ENCODE data around the gene CLEC17A.
"Not testable (repeated sequence)": the region's sequence is repeated elsewhere in the genome, so short reads cannot be mapped to it uniquely, and the experiment has no call there.

Gene CLEC17A

DNA sequence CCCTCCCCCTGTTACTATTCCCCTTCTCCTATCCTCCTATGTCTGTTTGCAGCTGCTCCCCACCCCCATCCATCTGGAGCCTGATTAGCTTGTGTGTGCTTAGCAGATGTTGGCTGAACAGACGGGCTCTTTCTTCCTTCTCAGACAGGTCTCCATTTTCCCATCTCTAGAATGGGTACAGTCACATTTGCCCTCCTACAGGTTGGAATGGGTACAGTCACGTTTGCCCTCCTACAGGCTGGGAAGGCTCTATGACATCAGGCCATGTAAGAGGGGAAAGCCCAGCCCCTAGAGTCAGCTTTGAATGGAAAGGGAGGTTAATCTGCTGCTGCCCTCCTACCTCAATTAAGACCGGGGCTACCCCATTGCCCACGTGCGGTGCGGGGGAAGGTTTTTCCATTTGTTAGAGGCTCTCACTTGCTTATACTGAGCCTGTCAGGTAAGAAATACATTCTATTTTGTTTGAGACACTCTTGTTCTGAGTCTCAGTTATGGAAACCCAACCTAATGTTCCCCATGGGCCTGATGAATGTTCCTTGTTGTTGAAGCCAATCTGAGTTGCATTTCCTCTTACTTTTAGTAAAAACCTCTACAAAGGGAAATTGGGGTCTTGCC lies 2.2 kb upstream of the CLEC17A start:
- DNase-seq (ENCODE audit: low read depth), result no peak

DNA sequence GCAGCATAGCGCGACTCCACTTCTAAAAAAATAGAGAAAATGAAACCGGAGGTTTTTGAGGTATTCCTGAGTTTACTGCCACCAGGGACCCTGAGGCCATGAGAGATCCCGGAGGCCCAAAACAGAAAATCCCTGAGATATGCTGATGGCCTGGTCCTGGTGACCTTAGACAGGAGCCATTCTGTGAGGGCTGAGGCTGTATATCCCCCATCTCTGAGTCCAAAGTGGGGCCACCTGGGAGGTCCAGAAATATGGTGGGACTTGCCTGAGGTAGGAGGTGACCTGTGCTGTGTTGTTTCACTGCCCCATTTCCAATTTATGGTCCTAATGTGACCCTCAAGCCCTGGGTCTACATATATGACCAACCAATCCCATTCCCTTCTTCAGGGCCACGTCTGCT lies 1.5 kb downstream of the CLEC17A start:
- not testable (repeated sequence) for DNase-seq (ENCODE audit: low read depth)

DNA sequence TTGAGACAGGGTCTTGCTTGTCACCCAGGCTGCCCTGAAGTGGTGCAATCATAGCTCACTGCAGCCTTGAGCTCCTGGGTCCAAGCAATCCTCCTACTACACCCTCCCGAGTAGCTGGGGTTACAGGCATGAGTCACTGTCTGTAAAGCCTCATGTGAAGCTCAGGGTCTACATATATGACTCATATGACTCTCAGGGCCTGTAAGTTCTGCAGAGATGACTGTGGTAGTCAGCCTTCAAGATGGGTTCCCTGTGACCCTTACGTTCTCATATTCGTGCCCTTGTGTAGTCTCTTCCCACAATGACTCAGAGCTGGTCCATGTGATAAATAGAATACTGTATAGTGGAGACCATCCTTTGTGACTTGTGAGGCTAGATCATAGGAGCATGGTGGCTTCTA lies 2.3 kb downstream of the CLEC17A start:
- not testable (repeated sequence) for DNase-seq (ENCODE audit: low read depth)

DNA sequence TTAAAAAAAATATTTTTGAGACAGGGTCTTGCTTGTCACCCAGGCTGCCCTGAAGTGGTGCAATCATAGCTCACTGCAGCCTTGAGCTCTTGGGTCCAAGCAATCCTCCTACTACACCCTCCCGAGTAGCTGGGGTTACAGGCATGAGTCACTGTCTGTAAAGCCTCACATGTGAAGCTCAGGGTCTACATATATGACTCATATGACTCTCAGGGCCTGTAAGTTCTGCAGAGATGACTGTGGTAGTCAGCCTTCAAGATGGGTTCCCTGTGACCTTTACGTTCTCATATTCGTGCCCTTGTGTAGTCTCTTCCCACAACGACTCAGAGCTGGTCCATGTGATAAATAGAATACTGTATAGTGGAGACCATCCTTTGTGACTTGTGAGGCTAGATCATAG lies 6.5 kb downstream of the CLEC17A start:
- not testable (repeated sequence) for DNase-seq (ENCODE audit: low read depth)

DNA sequence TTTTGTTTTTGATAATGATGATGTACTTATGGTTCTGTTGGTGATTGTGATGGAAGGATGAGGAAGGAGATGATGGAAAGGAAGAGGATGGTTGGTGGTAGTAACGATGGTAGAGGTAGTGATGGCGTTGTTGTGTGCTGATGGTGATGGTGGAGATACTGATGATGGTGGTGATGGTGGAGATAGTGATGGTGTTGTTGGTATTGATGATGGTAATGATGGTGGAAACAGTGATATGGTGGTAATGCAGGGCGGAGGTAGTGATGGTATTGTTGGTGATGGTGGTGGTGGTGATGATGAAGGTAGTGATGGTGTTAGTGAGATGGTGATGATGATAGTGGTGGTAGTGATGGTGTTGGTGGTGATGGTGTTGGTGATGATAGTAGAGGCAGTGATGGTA lies 12.7 kb downstream of the CLEC17A start:
- DNase-seq (ENCODE audit: low read depth), result no peak

DNA sequence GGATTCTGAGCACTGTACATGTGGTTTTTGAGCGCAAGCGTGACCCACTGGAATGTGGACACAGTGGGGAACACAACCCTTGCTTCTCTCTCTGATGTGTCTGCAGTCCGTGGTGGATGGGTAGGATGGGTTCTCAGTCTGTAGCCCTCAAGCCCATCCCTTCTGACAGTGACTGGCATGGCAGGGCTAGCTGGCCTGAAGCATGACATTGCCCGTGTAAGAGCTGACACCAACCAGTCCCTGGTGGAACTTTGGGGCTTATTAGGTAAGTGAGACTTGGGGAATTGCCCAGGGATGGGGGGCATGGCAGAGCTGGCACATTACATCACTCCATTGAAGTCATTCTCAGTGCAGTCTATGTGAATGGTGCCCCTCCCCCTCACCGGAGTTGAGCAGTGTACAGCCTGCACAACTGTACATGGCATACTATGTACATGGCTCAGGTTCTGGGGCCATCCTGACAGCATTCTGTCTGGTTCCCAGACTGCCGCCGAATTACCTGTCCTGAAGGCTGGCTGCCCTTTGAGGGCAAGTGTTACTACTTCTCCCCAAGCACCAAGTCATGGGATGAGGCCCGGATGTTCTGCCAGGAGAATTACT lies 16.8 kb downstream of the CLEC17A start:
- DNase-seq (ENCODE audit: low read depth), result no peak

DNA sequence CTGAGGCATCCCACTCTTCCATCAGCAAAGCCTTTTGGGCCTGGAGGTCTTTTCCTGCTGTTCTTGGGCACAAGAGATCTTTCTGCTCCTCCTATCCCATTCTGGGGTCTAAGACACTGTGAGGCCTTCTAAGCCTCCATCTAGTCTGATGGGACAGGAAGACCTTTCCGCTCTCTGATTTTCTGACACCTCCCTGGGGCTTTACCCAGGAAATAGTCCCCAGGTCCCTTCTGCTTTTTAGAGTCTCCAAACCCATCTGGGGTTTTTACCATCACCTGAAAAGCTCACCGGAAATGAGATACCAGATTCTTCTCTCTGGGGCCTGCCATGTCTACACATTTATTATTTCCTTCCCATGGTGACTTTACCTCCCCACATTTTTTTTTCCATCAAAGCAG lies 21.1 kb downstream of the CLEC17A start:
- DNase-seq (ENCODE audit: low read depth), result no peak

DNA sequence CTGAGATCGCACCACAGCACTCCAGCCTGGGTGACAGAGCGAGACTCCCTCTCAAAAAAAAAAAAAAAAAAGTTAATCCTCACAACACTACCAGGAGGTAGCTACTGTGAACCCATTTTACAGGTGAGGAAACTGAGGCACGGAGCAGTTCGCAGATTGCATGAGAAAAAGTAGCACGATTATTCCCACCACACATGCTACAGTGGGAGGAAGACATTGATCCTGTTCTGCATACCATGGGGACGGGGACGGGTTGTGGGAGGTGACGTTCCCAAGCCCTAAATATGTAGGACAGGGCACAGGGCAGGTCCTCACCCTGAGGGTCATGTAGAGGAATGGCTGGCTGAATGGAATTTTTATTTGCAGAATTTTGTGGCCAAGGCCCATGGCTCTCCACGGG lies 23.7 kb downstream of the CLEC17A start:
- no peak for DNase-seq (ENCODE audit: low read depth)

DNA sequence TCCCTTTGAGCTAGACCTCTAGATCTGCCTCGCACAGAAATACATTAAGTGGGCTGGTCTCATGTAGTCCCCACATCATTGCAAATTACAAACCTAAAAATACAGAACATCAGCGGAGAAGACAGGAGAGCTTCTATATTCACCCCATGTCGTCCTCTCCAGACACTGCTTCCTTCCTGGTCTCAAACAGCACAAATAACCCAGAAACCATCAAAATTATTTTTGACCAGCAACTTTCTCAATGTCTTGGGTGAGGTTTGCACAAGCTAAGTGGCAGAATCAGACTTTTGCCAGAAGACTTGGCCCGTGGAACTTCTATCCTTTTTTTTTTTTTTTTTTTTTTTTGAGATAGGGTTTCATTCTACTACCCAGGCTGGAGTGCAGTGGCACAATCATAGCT lies 28.2 kb downstream of the CLEC17A start:
- DNase-seq (ENCODE audit: low read depth), result no peak

DNA sequence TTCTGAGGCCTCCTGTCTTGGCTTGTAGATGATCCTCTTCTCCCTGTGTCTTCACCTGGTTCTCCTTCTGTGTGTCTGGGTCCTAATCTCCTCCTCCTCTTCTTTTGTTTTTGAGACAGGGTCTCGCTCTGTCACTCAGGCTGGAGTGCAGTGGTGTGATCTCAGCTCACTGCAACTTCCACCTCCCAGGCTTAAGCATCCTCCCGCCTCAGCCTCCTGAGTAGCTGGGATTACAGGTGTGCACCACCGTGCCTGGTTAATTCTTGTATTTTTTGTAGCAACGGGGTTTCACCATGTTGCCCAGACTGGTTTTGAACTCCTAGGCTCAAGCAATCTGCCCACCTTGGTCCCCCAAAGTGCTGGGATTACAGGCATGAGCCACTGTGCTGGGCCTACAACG lies 29.4 kb downstream of the CLEC17A start:
- not testable (repeated sequence) for DNase-seq (ENCODE audit: low read depth)

DNA sequence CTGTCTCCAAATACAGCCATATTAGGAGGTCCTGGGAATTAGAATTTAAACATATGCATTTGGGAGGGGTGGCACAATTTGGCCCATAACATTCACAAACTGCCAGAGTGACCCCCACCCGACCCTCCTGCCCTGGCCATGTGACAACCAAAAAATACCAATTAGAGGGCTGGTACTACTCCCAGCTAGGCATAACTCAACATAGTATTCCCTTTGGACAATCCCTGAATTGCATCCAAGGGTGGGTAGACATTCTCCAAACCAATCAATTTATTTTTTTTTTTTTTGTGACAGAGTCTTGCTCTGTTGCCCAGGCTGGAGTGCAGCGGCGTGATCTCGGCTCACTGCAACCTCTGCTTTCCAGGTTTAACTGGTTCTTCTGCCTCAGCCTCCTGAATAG lies 29.8 kb downstream of the CLEC17A start:
- no peak for DNase-seq (ENCODE audit: low read depth)

DNA sequence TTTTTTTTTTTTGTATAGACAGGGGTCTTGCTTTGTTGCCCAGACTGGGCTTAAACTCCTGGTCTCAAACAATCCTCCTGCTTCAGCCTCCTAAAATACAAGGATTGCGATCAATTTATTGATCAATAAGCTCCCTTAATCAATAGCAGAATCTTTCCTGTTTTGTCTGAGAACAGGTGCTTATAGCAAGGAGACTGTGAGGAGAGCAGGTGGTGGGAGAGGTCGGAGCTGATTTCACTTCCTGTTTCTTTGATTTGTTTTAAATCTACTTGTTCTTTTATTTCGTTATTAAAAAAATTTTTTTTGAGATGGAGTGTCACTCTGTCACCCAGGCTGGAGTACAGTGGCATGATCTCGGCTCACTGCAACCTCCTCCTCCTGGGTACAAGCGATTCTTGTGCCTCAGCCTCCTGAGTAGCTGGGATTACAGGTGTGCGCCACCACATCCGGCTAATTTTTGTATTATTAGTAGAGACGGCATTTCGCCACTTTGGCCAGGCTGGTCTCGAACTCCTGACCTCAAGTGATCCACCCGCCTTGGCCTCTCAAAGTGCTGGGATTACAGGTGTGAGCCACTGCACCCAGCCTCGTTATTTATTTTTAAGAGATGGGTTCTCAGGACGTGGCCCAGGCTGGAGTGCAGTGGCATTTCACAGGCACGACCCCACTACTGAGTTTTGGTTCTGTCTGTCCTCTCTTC lies 30.7 kb downstream of the CLEC17A start:
- DNase-seq (ENCODE audit: low read depth), result not testable (repeated sequence)

DNA sequence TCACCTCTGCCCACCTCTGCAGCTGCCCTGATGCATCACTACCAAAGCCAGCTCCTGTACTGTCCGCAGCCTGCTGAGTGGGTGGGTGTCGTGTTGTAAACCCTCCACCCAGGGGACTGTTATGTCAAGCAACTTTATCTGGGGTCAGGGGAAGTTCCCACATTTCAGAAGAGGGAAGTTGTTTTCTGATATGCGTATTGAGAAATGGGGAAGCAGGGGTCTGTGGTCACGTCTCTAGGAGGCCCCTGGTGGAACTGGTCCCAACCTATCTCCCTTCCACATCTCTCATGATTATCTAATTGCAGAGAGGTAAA lies 31.2 kb downstream of the CLEC17A start:
- no peak for DNase-seq (ENCODE audit: low read depth)

DNA sequence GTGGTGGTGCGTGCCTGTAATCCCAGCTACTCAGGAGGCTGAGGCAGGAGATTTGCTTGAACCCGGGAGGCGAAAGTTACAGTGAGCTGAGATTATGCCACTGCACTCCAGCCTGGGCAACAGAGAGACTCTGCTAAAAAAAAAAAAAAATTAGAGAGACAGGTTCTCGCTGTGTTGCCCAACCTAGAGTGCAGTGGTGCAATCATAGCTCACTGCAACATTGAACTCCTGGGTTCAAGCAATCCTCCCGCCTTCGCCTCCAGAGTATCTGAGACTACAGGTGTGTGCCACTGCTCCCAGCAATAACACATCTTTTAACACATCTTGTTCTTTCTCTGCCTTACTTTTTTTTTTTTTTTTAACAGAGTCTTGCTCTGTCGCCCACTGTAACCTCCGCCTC lies 32.7 kb downstream of the CLEC17A start:
- DNase-seq (ENCODE audit: low read depth), result no peak

DNA sequence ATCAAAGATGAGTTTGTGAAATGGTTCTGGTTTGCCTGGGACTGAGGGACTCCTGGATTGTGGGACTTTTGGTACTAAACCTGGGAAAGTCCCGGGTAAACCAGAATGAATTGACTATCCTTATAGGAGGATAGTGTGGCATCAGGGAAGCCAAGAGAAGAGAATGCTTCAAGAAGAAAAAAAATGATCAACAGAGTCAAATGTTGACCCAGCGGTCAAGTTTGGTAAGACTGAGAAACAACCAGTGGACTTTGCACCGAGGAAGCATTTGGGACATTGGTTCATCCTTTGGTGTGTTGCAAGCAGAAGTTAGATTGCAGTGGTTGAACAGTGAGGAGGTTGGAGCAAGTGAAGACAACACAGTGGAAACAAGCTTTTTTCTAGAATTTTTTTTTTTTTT lies 33.5 kb downstream of the CLEC17A start:
- no peak for DNase-seq (ENCODE audit: low read depth)

DNA sequence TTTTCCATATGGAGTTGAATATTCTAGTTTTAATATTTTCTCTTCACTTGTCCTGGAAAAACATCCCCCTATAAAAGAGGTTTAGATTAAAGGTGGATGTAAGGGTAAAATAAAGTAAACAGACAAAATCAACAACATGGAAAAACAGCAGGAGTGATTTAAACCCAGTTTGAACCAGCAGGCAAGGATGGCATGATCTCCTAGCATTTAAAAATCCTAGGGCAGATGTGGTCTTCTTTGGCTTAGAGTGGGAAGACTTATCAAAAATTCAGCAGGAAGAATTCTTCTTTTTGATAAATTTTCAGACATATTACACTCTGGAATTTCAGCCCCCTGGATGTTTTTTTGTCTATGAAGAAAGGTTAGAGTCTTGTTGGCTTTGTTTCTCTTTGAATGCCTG lies 36.5 kb downstream of the CLEC17A start:
- no peak for DNase-seq (ENCODE audit: low read depth)

DNA sequence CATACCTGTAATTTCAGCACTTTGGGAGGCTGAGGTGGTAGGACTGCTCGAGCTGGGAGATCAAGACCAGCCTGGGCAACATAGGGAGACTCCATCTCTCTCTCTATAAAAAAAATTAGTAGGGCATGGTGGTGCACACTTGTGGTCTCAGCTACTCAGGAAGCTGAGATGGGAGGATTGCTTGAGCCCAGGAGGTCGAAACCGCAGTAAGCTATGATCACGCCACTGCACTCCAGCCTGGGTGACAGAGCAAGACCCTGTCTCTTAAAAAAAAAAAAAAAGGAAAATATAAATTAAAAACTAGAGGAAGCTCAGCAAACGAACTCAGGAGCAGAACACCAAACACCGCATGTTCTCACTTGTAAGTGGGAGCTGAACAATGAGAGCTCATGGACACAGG lies 41.6 kb downstream of the CLEC17A start:
- DNase-seq (ENCODE audit: low read depth), result not testable (repeated sequence)

DNA sequence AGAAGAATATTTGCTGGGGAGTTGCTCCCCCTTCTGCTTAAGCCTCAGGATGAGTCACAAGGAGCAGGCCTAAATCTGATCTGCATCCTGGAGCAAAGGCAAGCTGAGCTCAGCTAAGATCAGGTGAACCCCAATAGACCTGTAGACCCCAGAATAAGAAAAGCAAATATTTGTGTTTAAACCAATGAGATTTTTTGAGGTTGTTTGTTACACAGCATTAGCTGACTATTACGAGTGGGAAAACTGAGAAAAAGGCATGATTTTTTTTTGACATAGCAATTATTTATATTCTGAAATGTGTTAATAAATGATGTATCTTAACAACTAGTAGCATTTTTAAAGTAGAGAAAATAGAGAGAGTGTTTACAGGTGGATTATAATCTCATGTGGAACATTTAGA lies 46.7 kb downstream of the CLEC17A start:
- no peak for DNase-seq (ENCODE audit: low read depth)

DNA sequence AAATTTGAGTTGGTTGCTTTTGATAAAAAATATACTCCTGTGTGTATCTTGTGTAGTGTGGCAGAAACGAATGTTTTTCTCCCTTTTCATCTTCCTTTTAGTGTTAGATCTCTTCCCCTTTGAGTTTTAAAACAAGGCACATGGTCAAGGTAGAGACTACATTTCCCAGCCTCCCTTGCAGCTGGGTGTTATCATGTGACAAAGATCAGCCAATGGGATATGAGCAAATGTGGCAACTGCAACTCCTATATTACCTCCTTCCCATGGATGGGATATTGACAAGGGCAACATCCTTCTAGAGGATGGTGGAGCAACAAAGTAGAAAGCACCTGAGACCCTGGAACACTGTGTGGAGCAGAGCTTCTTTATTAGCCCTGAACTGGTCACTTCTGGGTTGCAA lies 49.4 kb downstream of the CLEC17A start:
- DNase-seq (ENCODE audit: low read depth), result no peak

DNA sequence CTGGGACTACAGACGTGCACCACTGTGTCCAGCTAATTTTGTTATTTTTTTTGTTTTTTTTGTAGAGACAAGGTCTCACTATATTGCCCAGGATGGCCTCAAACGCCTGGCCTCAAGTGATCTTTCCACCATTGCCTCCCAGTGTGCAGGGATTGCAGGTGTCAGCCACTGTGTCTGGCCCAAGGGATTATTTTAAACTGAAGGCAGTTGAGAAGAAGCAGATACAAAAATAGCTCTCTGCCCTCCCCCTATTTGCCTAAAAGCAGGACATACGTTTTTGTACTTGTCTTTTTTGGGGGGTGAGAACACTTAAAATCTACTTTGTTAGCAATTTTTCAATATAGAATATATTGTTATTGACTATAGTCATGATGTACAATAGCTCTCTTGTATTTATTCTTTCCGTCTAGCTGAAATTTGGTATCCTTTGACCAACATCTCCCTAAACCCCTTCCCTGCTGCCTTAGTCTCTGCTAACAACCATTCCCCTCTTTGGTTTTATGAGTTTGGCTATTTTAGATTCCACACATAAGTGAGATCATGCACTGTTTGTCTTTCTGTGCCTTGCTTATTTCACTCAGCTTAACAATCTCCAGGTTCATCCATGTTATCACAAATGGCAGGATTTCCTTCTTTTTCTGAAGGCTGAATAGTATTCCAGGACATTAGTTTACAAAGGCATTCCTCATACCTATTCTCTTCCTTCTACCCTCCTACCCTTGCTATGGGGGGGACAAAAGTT lies 56.8 kb downstream of the CLEC17A start:
- DNase-seq (ENCODE audit: low read depth), result no peak

DNA sequence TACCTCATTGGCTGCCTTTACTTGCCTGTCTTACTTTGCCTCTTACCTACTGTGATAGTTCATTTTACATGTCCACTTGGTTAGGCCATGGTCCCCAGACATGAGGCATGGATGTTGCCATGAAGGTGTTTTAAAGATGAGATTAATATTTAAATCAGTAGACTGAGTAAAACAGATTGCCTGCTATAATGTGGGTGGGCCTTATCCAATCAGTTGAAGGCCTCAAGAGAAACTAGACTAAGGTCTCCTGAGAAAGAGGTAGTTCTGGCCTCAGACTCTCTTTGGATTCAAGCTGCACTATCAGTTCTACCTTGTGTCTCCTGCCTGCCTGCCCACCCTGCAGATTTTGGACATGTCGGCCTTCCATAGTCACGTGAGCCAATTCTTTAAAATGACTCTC lies 65.6 kb downstream of the CLEC17A start:
- DNase-seq (ENCODE audit: low read depth), result no peak

DNA sequence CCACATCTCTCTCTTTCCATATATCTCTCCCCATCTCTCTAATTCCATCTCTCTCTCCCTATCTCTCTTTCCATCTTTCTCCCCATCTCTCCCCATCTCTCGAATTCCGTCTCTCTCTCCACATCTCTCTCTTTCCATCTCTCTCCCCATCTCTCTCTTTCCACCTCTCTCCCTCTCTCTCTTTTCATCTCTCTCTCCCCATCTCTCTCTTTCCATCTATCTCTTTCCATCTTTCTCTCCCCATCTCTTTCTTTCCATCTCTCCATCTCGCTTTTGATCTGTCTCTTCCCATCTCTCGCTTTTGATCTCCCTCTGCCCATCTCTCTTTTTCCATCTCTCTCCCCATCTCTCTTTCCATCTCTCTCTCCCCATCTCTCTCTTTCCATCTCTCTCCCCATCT lies 66.1 kb downstream of the CLEC17A start:
- no peak for DNase-seq (ENCODE audit: low read depth)

DNA sequence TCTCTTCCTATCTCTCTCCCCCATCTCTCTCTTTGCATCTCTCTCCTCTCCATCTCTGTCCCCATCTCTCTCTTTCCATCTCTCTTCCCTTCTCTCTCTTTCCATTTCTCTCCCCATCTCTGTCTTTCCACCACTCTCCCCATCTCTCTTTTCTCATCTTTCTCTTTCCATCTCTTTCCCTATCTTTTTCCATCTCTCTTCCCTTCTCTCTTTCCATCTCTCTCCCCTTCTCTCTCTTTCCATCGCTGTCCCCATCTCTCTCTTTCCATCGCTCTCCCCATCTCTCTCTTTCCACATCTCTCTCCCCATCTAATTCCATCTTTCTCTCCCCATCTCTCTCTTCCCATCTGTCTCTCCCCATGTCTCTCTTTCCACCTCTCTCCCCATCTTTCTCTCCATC lies 67.3 kb downstream of the CLEC17A start:
- DNase-seq (ENCODE audit: low read depth), result no peak
